Ovary (tissue), 9 donors: ENCODE measurements around the gene SPEN. TPM values are rescaled to one million over a fixed set of nuclear protein-coding genes. Genes with fewer than 3 reads are reported as not detected.
A peak's percentile ranks its signal among the peaks of the same experiment; 100 is the strongest.
"Not testable (repeated sequence)": the region's sequence is repeated elsewhere in the genome, so short reads cannot be mapped to it uniquely, and the experiment has no call there.

ENCODE experiments used
- DNase-seq, 5 donors: peaks; one replicate each; pipeline ENCODE4 v3.0.0-alpha.2; 2019 to 2020
- H3K27ac ChIP-seq, 2 donors: fragments of 200-600 bp; one replicate each; pipeline versions ENCODE4 v1.5.1 to v1.8.0; 2019 to 2022
- H3K27me3 ChIP-seq: fragments of 200-600 bp; one replicate; pipeline ENCODE4 v1.8.0; 2022
- H3K36me3 ChIP-seq: fragments of 200-600 bp; sonication (generic); one replicate; pipeline ENCODE4 v1.5.1; 2019
- H3K4me1 ChIP-seq: one replicate; pipeline ENCODE4 v1.8.1; 2013; ENCODE audit warnings: mild to moderate bottlenecking, moderate library complexity; ENCODE audit not compliant: insufficient read depth
- H3K4me3 ChIP-seq: fragments of 200-600 bp; sonication (generic); one replicate; pipeline ENCODE4 v1.5.1; 2017
- H3K9me3 ChIP-seq, 2 donors: fragments of 200-600 bp in 1 of 2; sonication (generic) in 1 of 2; one replicate each; pipeline versions ENCODE4 v1.5.1 to v1.8.1; 2013 to 2019; ENCODE audit warnings: mild to moderate bottlenecking in 1 of 2, moderate library complexity in 1 of 2
- CTCF ChIP-seq, 3 donors: fragments of 450-650 bp in 2 of 3; fragments of 200-600 bp in 1 of 3; IDR thresholded peaks; one replicate each; pipeline versions ENCODE4 v1.5.1 to v1.8.0; 2016 to 2022; ENCODE audit warnings: antibody characterized with exemption in 3 of 3, mild to moderate bottlenecking in 1 of 3
- EP300 ChIP-seq: sonication (generic); formaldehyde crosslinking; IDR thresholded peaks from one replicate; pipeline ENCODE4 v1.6.1; 2017; ENCODE audit warnings: antibody characterized with exemption
- POLR2A ChIP-seq: fragments of 450-650 bp; IDR thresholded peaks from one replicate; pipeline ENCODE4 v1.6.1; 2017; ENCODE audit warnings: antibody characterized with exemption, mild to moderate bottlenecking, moderate library complexity
- WGBS, 3 donors: extraction: QIAGEN DNeasy Blood & Tissue Kit in 1 of 3; methylation state at CpG; one replicate each; pipeline versions ENCODE4 v1.1.5 to v1.1.7; 2013 to 2017; 5-methylcytosine and 5-hydroxymethylcytosine counted together
- intact Hi-C, 4 donors: fragments of 100-400 bp; cut with DNase I; formaldehyde crosslinking; loops; one replicate each; pipeline versions ENCODE4 v1.11.0 to v1.15.1; 2022 to 2023
- polyA plus RNA-seq, 2 donors: library from polyadenylated mRNA; stranded (reverse); fragments of 200-250 nt in 1 of 2; fragments of 350-450 nt in 1 of 2; fragmentation: Illumina TruSeq in 1 of 2; extraction: RNeasy Lipid Tissue Mini Kit (QIAGEN cat#74804) in 1 of 2; gene quantifications; one replicate each; pipeline ENCODE4 v1.2.3, GENCODE V29; 2013 to 2014
- total RNA-seq, 7 donors: library from RNA; depleted of rRNA in 2 of 7; stranded (reverse); fragments of >200 nt in 2 of 7; fragmentation: NEBNext Ultra II Directional in 3 of 7; extraction: Animal tissue kit (Norgen Biotek cat#: 25700) in 3 of 7; gene quantifications; one replicate each; pipeline versions ENCODE4 v1.1.0 to v1.2.4, GENCODE V29; 2016 to 2023
- donor health status: DM: no; HTN: no; CAD: no; lungs with moderate emphysema.
- donor health status: DM: no; HTN: no; CAD: no.
- donor health status: Bipolar disorder and iron deficiency.
- donor health status: DM: yes; HTN: yes; CAD: no.
- donor health status: DM: no; HTN: no; CAD: no.
- donor health status: DM: yes; HTN: yes; CAD: no.

The SPEN gene
- total and polyA plus RNA-seq, 9 donors, result 30.5 to 93.2 (median 62.9) TPM

DNA sequence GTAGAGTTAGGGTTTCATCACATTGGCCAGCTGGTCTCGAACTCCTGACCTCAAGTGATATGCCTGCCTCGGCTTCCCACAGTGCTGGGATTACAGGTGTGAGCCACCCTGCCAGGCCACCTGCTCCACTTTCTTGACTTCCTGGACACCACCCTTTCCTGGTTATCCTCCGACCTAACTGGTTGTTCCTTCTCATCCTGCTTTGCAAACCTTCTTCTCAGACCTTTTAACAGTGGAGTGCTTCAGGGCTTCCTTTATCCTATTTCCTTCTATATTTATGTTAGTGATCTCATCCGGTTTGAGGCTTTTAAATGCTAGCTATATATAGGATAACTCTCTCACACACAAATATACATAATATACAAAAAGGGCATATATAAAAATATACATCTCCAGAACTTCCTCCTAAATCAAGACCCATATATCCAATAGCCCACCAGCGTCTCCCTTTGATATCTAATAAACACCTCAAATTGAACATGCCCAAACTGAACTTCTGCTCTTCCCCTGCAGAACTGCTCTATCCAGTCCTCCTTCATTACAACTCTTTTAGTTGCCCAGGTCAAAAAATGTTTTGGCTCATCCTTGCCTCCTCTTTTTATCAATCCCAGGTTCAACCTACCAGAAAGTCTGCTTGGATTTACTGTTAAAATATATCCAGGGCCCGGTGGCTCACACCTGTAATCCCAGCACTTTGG, 20.5 kb upstream of the SPEN start:
- H3K4me3 ChIP-seq, result no peak overlapping the region
- TF ChIP-seq POLR2A (no peak), EP300 (no peak), CTCF (IDR thresholded peaks at IDR 0.05) (no peak)
- H3K4me1 ChIP-seq, result peaks cover 8% of the 10 kb centered on the region
- H3K27ac ChIP-seq, result no peak overlapping the region
- intact Hi-C loops, result no loop called here
- no peaks in the 10 kb centered on the region for H3K9me3 ChIP-seq
- no peaks in the 10 kb centered on the region for H3K27me3 ChIP-seq
- 85 to 94% (median 93%) methylated on average over 6 of the region's 6 CpGs for WGBS, 3 donors
- H3K36me3 ChIP-seq, result no peaks in the 10 kb centered on the region
- no peak for DNase-seq

DNA sequence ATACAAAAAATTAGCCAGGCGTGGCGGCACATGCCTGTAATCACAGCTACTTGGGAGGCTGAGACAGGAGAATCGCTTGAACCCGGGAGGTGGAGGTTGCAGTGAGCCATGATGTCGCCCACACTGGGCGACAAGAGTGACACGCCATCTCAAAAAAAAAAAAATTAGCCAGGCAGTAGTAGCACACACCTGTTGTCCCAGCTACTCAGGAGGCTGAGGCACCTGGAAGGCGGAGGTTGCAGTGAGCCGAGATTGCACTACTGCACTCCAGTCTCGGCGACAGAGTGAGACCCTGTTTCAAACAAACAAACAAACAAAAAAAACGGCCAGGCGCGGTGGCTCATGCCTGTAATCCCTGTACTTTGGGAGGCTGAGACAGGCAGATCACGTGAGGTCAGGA, 19.9 kb upstream of the SPEN start:
- intact Hi-C loops, H3K27me3 ChIP-seq, H3K9me3 ChIP-seq, H3K4me3 ChIP-seq, H3K4me1 ChIP-seq, H3K36me3 ChIP-seq, H3K27ac ChIP-seq: not testable (repeated sequence)
- 93 to 98% (median 98%) methylated on average over 14 to 15 of the region's 15 CpGs for WGBS, 3 donors
- DNase-seq, result peak in 1 of 5 donors; percentile 27

GRCh38 chr1:15828931-15829330, 18.6 kb upstream of the SPEN start:
- intact Hi-C loops, H3K9me3 ChIP-seq, H3K27me3 ChIP-seq, H3K36me3 ChIP-seq, H3K4me3 ChIP-seq, H3K27ac ChIP-seq, H3K4me1 ChIP-seq: not testable (repeated sequence)
- DNase-seq, result peak in 1 of 5 donors; percentile 28
- WGBS, 3 donors, result 89 to 91% (median 90%) methylated on average over 14 of the region's 14 CpGs

GRCh38 chr1:15830258-15830657, 17.2 kb upstream of the SPEN start:
- Histone ChIP-seq H3K9me3 (no peaks in the 10 kb centered on the region), H3K27ac (peak overlapping the region in 1 of 2 donors; percentile 99), H3K27me3 (no peaks in the 10 kb centered on the region), H3K36me3 (no peaks in the 10 kb centered on the region), H3K4me3 (no peak overlapping the region), H3K4me1 (peaks cover 6% of the 10 kb centered on the region)
- TF ChIP-seq POLR2A, result no peak
- no peak for TF ChIP-seq EP300
- TF ChIP-seq CTCF (IDR thresholded peaks at IDR 0.05), result no peak
- intact Hi-C loops, result no loop called here
- WGBS, 3 donors, result 70 to 81% (median 77%) methylated on average over 1 of the region's 1 CpG
- DNase-seq, result no peak

DNA sequence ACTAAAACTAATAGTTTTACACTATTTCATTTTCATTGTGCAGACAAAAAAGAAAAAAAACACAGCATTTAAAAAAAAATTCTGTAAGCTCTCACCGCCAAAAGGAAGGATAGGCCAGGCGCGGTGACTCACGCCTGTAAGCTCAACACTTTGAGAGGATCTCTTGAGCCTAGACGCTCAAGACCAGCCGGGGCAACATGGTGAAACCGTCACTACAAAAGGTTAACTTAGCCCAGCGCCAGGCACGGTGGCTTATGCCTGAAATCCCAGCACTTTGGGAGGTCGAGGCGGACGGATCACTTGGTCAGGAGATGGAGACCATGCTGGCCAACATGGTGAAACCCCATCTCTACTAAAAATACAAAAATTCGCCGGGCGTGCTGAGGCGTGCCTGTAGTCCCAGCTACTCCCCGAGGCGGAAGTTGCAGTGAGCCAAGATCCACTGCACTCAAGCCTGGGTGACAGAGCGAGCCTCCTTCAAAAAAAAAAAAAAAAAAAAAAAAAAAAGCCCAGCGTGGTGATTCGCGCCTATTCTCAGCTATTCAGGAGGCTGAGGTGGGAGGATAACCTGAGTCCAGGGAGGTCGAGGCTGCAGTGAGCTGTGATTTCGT, 14.3 kb upstream of the SPEN start:
- H3K27me3 ChIP-seq, result no peaks in the 10 kb centered on the region
- H3K36me3 ChIP-seq, result no peaks in the 10 kb centered on the region
- H3K4me3 ChIP-seq, result peak overlapping the region; percentile 53
- H3K9me3 ChIP-seq, result no peaks in the 10 kb centered on the region
- peak; percentile 66 to 76 (median 74) for DNase-seq
- intact Hi-C loops, result no loop called here
- H3K27ac ChIP-seq, result peak overlapping the region in 1 of 2 donors; percentile 99
- TF ChIP-seq CTCF (IDR thresholded peaks at IDR 0.05) (no peak), POLR2A (no peak), EP300 (no peak)
- peaks cover 3% of the 10 kb centered on the region for H3K4me1 ChIP-seq
- 10 to 28% (median 13%) methylated on average over 24 of the region's 24 CpGs for WGBS, 3 donors
